Activated T-cell treated with anti-CD3 and anti-CD28 coated beads for 24 hours (primary cell): ENCODE measurements around the gene CD163L1.
"Not testable (repeated sequence)": the region's sequence is repeated elsewhere in the genome, so short reads cannot be mapped to it uniquely, and the experiment has no call there.

Experiments
- DNase-seq: peaks from one replicate; pipeline ENCODE4 v3.0.0-alpha.2; 2020; ENCODE audit warnings: low read depth

Gene CD163L1

GRCh38 chr12:7403466-7403865 is 40.5 kb downstream of the CD163L1 start:
- no peak for DNase-seq

- DNase-seq = no peak
These were observed 44.9 kb downstream of the CD163L1 start for GRCh38 chr12:7399089-7399488.

- DNase-seq = no peak
These were observed 47.5 kb downstream of the CD163L1 start for GRCh38 chr12:7396418-7396817.

GRCh38 chr12:7395950-7396349 is 48.0 kb downstream of the CD163L1 start:
- no peak for DNase-seq

- DNase-seq = no peak
These were observed 56.7 kb downstream of the CD163L1 start for GRCh38 chr12:7387289-7387688.

- DNase-seq = no peak
These were observed 60.8 kb downstream of the CD163L1 start for GRCh38 chr12:7383157-7383556.

GRCh38 chr12:7376196-7376595 is 67.8 kb downstream of the CD163L1 start:
- DNase-seq = no peak

- no peak for DNase-seq
These were observed 68.8 kb downstream of the CD163L1 start for GRCh38 chr12:7375145-7375543.

- DNase-seq = no peak
These were observed 69.4 kb downstream of the CD163L1 start for GRCh38 chr12:7374423-7375144.

GRCh38 chr12:7373226-7373625 is 70.7 kb downstream of the CD163L1 start:
- no peak for DNase-seq

GRCh38 chr12:7369274-7369729 is 74.7 kb downstream of the CD163L1 start:
- DNase-seq = no peak

- DNase-seq = no peak
These were observed 81.2 kb downstream of the CD163L1 start for GRCh38 chr12:7362734-7363133.

GRCh38 chr12:7361265-7361664 is 82.7 kb downstream of the CD163L1 start:
- DNase-seq = no peak

- DNase-seq = no peak
These were observed 89.4 kb downstream of the CD163L1 start for GRCh38 chr12:7354529-7354928.

- DNase-seq = no peak
These were observed 91.3 kb downstream of the CD163L1 start for GRCh38 chr12:7352661-7353060.

GRCh38 chr12:7351177-7351576 is 92.8 kb downstream of the CD163L1 start:
- DNase-seq = no peak

- DNase-seq = no peak
These were observed 94.5 kb downstream of the CD163L1 start for GRCh38 chr12:7349418-7349817.

GRCh38 chr12:7346551-7347225 is 97.3 kb downstream of the CD163L1 start:
- DNase-seq = no peak

- no peak for DNase-seq
These were observed 98.9 kb downstream of the CD163L1 start for GRCh38 chr12:7344833-7345606.

- no peak for DNase-seq
These were observed 104.3 kb downstream of the CD163L1 start for GRCh38 chr12:7339675-7340074.

GRCh38 chr12:7337790-7338189 is 106.2 kb downstream of the CD163L1 start:
- DNase-seq = not testable (repeated sequence)

- no peak for DNase-seq
These were observed 116.0 kb downstream of the CD163L1 start for GRCh38 chr12:7327918-7328317.

GRCh38 chr12:7324176-7324575 is 119.8 kb downstream of the CD163L1 start:
- no peak for DNase-seq
